Measurements from ENCODE around the gene IL22. TPM values are rescaled to one million over a fixed set of nuclear protein-coding genes. Genes with fewer than 3 reads are reported as not detected.

Gene IL22, protein sequence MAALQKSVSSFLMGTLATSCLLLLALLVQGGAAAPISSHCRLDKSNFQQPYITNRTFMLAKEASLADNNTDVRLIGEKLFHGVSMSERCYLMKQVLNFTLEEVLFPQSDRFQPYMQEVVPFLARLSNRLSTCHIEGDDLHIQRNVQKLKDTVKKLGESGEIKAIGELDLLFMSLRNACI
- not detected for polyA plus RNA-seq (2013, experiment 1 of 2; ENCODE audit: insufficient read length)
- polyA plus RNA-seq (2013, experiment 2 of 2; ENCODE audit: insufficient read length), result not detected

DNA sequence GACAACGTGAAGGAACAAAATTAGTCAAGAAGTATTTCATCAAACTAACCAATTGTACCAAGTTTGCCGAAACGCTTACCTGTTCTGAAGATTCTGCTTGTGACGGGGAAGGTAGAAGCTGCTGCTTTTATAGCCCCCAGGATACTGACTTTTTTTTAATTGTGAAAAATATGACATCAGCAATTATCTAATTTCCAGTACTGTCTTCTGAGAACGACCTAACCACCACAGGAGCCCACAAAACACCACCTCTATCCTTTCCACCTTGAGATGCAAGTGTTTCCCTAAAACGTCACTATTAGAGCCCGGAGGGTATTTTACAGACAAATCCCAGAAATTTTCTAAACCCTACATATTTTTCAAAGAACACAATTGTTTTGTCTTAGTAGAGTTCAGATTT lies at the start of gene IL22:
TSS of gene IL22 (minus strand) at position 101 of the 400 bp plus-strand sequence. CDS start 156 bp downstream, outside the sequence.
- DNase-seq, result no peak

DNA sequence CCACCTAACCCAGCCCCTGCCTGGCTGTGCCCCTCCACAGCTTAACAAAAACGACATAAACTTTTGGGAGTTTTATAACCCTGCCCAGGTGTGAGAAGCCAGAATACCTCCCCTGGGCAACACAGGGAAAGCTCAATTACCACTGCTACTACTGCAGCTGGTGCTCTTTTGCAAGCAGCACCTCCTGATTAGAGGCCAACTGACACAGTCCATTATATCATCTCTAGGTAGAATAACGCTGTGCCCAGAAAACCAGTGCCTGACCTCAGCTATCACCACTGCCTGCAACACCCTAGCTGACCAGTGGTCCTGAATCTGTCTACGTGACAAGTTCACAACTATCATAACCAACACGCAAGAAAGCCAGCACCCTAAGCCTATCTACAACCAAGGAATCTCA lies 44.5 kb upstream of the IL22 start:
- DNase-seq, result no peak

DNA sequence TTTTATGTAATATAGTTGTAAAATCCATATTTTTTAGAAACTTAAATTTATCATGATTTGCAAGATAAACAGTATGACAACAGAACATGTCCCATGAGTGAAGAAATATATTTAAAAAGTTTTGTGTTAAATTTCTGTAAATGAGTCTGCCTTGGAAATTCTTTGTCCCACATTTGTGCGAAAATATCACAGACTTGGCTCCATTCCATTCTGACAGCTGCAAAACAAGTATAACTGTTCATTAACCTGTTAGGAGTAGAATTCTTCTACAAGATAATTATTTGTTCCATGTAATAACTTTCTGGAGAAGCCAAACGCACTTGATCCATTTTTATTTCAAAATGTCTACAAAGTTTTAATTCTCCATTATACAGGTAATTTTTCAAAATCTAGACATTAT lies 40.8 kb upstream of the IL22 start:
- no peak for DNase-seq

DNA sequence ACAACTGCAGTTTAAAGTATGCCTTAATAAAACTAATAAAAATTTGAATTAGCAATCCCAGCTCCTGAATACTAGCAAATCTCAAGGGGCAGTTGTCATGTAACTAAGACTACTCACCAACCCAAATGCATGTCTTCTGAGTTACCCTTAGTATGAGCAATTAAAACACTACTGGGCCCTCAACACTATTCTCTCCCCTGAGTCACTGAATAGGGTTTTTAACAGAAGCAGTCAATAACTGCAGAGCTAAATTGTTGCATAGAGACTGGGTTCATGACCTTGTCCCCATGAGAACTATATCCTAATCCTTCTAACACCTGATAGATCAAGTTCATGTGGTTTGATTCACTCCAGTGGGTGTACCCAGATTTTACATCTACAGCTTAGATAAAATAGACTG lies 39.9 kb upstream of the IL22 start:
- DNase-seq, result no peak

DNA sequence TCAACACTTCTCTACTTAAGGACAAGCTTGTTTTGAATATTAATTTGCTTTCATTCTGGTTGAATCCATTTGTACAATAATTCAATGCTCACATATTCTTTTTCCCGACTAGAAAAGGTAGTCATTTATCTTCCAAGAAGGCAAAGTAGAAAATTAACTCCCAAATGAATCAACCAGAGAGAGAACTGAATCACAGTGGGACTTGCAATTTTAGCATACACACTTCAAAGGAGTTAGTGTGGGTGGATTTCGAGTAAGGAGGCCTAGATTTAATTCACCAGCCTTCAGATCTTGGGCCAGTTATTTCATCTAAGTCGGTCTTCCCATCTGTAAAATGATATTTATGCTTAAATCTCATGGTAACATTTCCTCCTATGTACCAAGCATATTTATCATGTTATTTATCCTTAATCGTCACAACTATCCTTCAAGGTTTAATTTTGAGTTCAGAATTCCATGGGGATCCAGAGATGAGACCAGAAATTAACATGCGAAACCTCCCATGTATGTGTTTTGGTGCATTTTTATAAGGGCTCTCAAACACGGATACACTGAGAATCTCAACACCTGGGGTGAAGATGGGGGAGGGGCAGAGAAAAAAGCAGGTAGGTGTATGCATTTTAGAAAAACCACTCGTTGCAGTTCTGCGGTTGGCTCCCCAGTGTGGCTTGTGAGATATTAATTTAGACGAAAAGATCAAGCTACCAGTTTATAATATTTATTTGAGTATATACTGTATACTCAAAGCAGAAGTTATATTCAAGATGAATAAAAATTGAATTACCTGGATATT lies 38.9 kb upstream of the IL22 start:
- no peak for DNase-seq

DNA sequence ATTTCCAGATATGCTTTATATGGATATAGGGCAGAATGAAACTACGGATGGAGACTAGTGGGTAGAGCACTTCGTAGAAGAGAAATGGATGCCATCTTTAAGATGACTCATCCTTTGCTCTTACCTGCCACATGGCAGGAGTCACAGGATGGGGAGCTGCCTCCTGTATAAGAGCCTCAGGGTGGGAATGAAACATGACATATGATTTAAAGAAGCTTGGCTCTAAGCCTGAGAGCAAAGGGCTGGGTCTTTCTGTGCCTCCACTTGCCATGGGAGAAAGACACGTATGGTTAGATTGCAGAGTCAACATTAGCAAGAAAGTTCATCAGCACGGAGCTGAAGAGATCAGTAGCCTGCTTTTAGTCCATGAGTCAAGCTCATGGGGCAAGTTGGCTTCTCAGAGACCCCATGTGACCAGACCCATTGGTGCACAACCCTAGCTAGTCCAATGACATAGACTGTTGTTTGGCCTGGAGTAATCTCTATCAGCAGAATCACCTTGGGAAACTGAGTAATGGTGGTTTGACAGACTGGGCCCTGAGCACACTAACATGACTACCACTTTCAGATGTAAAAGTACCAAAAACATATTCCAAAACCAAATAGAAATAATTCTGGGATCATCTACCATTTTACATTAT lies 38.1 kb upstream of the IL22 start:
- no peak for DNase-seq

DNA sequence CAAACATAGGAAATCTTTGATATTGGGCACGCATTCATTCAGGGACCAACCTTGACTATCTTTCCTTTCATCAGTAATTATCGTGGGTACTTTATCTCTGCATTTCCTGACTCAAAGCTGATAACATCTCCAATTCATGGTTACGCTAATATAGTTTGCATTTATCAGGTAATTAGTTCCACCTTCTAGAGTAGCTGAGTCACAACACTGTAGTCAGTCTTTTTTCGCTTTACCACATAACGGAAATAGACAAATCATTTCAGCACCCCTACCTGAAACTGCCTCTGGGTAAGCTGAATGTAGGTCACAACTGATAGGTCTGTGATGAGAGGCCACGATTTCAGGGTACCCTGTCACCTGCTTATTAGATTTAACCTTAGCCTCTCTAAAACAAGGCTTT lies 36.7 kb upstream of the IL22 start:
- no peak for DNase-seq

DNA sequence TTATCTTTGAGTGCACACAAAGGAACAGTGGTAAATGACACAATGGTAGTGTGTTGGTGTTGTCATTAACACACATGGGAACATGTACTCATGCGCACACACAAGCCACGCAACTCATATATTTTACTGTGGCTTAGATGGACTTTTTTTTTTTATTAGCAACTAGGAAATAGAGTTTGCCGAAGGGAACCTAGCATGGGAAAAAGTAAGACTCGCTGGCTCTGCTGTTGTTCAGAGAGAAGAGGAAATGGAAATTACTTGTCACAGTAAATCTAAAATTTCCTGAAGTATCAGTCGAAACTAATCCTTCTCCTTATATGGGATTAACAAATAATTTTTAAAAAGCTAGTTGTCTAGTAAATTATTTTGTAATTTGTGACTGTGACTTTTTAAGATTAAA lies 33.7 kb upstream of the IL22 start:
- DNase-seq, result no peak

DNA sequence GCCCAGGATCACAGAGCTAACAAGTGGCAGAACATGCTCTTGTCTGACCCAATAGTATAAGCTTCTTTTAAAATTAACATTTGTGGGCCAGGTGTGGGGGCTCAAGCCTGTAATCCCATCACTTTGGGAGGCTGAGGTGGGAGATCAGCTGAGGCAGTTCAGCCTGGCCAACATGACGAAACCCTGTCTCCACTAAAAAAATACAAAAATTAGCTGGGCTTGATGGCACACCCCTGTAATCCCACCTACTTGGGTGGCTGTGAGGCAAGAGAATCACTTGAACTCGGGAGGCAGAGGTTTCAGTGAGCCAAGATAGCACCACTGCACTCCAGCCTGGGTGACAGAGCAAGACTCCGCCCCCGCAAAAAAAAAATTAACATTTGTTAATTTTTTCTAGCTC lies 33.0 kb upstream of the IL22 start:
- DNase-seq, result no peak

DNA sequence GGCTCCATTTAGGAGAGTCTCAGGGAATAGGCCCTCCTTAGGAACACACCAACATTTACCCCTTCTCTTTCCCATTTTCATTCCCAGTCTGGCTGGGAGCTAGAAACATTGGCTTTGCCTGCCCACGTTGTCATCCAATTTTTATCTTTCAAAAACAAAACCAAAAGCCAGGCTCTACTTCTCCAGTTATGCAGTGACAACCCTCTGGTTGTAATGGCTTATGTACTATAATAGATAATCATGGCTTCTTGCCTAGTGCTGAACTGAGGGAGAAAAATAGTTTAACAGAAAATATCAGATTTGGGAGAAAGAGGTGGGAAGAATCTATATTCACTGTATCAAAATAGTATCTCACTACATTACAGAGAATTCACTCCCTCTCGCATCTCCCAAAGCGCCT lies 32.1 kb upstream of the IL22 start:
- DNase-seq, result no peak

DNA sequence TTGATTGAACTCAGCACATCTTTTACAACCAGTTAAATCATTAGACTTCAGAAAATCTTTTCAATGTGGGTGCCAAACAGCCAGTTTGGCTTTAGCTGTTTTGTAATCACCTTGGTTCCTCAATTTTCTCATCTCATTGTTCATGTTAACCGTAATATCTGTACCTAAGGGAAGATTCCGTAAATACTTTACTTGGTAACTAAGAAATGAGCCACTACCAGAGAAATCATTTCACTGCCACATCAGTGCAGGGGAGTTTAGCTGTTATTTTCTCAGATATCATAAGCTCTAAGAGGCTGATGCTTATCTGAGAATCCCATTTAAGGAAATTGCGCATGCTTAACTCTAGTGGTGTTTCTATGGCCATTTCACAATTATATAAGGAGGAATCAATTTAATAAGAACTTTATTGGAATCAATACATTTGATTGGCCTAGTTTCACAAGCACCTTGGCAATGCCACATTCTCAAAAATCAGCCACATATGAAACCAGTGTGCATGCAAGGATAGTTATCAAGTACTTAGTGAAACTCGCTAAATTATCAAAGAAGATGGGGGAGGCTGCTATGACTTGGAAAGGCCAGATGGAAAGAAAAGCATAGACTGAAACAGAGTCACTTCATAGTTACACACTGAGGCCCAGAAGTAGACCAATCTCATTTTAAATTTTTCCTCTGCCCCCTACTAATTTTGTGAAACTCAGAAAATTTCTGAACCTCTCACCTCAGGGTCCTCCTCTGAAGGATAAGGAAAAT lies 28.1 kb upstream of the IL22 start:
- no peak for DNase-seq

DNA sequence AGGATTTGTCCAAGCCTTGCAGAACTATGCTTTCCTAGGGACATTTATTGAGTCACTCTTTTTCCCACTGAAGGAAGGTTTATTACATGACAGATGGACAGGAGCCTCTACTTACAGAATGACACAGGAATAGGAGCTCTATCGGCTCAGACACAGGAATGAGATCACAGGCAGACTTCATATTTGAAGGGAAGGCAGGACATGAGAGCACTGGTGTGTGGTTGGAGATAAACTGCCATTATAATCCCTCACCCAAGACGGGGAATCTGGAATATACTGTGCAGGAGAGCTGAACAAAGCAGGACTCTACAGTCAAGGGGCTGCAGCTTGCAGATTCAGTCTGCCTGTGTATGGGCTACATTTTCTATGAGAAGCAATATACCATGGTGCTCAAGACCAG lies 26.8 kb upstream of the IL22 start:
- no peak for DNase-seq

DNA sequence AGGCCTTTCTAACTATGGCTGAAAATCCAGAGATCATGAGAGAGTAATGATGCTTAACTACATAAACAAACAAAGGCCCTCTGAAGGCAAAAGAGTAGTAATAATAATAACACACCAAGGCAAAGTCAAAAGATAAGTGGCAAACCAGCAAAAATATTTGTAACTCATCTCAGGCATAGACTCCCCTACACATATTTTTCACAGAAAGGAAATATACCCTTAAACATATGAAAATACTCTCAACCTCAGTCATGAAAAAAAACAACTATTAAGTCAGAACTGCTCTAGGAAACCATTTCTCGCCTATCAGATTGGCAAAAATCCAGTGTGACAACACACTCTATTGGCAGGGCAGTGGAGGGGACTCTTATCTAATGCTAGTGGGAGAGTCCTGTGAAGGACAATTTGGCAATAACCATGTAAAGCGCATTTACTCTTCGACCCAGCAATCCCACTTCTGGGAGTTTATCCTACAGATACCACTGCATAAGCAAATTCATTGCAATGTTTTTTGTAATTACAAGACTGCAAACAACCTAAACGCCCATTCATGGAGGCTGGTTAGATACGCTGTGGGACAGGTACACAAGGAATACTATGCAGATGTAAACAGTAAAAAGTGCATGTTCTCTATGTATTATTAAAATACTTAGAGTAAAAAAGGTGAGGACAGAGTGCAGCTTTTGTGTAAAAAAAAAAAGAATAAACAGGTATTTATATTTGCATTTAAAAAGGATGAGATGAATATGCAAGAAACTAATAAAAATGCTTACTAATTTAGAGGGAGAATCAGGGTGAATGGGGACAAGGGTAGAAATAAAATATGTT lies 26.0 kb upstream of the IL22 start:
- DNase-seq, result peak; percentile 64

DNA sequence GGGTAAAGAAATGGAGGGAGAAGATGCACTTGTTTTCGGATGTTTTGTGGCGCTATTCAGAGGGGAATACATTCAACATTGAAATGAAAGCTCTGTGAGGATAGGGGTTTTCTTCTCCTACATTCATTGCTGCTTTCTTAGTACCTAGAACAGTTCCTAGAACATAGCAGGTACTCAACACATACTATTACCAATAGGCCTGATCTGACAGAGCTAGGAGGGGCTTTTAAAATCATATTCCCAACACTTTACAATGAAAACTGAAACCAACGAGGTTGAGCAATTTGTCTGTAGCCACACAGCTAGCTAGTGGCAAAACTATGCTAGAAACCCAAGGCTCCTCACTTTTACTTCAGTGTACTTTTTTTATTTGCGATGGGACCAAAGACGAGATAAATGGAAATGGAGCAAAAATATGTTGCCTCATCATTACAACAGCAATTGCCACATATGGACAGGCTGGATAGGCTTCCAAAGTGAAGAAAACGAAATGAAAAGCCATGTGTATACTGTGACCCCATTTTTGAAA lies 23.1 kb upstream of the IL22 start:
- no peak for DNase-seq

DNA sequence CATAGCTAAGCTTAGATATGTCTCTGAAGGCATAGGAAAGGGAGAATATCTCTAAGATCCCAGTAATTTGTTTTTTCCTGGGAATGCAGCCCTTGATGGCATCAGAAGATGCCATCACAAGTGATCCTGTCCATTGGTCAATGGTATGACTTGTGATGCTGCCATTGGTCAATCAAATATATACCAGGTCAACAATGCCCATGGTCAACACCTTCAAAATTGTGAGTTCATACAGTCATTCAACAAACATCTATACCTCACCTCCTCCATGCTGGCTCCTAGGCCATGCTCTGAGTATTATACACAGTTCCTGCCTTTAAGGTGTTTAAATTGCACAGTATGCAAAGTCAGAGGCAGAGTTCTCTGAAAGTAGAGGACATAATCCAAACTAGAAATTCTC lies 19.3 kb upstream of the IL22 start:
- DNase-seq, result no peak

DNA sequence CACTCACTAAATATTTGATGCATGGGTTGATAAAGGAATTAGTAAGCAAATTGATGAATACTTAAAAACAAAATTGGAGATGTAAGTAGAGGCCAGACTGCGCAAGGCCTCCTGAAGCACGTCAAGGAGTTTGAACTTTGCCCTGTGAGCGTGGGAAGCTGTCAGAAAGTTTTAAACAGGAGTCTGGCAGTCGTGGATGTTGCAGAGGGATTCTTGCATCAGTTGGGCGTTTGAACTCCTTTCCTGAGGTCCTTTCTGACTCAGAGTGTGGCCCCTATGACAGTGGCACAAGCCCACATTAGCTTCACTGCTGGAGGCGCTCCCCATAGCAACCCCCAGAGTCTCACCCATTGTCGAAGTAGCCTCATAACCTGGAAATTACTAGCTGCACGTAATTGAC lies 17.9 kb upstream of the IL22 start:
- peak; percentile 16 for DNase-seq

DNA sequence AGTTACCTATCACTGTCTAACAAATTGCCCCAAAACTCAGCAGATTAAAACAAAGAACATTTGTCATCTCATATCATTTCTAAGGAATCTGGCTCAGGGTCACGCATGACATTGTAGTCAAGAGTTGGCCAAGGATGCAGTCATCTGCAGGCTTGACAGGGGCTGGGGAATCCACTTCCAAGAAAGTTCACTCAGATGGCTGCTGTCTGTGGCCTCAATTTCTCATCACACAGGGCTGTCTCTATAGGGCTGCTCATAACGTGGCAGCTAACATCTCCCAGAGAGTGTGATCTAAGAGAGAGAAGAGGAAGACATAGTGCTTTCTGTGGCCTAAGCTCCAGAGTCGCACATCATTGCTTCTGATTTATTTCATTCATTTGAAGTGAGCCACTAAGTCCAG lies 17.0 kb upstream of the IL22 start:
- no peak for DNase-seq

DNA sequence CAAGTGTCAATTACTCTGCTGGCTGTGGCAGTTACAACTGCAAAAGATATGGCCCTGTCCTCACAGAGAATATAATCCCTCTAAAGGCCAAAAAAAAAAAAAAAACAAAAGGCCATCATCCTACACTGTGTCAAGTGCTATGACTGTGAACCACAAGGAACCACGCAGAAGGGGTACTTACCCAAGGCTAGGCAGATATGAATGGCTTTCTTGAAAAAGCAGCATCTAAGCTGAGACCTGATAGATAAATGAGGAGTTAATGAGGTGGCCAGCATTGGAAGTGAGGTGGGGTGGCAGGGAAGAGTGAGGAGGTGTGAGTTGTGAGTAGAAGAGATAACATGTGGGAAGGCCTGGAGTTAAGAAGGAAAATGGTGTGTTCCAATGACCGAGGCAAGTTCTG lies 16.4 kb upstream of the IL22 start:
- no peak for DNase-seq

DNA sequence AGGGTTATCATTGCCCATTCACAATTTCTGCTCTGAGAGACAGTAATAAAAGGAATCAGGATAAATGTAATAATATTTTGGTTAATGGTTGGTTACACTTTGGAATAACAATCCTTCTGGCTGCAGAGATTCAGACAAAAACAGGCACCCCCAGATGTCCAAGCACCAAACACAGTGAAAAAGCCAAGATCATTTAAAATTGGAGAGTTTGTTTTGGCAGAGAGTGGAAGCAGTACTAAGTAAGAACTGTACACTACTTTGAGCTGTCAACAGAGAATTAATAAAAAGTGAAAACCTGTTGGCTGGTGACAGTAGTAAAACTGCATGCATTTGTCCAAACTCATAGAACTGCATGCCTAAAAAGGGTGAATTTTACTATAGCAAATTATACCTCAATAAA lies 15.6 kb upstream of the IL22 start:
- no peak for DNase-seq

DNA sequence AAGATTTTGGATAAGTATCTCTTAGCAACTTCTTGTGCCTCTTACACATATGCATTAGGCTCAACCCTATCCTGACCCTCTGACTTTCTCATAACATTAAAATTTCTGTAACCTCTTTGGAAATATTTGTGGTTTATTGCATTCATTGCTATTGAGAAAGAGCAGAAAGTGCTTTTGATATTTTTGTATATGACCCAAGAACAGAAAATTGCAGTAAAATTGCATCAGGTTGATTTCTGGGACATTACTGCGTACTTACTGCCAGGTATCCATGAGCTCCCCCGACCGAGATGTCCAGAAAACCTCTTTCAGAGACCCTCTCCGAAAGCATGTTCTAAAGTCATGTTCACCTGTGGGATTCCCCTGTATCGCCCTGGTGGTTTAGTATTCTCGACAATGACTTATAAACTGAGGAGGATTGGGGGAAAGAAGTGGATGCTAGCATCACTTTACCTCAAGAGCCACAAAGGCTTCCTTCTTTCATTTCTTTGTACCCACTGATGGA lies 14.5 kb upstream of the IL22 start:
- DNase-seq, result peak; percentile 94

DNA sequence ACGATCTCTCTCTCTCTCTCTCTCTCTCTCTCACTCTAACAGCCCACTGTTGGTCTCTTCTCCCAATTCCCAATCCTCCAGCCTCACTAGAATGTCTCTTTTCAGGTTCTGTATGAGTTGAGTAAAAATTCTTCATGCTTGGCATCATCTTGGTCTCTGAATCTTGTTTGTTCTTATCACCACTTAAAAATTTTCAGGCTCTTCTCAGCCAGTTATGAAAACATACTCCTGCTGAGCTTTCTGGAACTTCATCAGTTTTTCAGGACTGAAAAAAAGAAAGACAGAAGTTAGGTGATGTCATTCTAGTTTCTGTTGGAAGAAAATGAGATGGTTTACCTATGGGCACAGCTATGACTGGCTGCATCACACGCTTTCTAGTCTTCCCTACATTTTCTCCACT lies 11.5 kb upstream of the IL22 start:
- DNase-seq, result peak; percentile 96
